GM20431 (cell line): ENCODE results near the gene LRRC4C.

Source experiments
- in situ Hi-C: fragments of 300-500 bp; cut with MseI, MboI; formaldehyde crosslinking; loops from one replicate; pipeline ENCODE4 v1.15.0; 2020; ENCODE audit warnings: low sequenced_read_pairs; ENCODE audit not compliant: unreplicated experiment

LRRC4C gene

DNA sequence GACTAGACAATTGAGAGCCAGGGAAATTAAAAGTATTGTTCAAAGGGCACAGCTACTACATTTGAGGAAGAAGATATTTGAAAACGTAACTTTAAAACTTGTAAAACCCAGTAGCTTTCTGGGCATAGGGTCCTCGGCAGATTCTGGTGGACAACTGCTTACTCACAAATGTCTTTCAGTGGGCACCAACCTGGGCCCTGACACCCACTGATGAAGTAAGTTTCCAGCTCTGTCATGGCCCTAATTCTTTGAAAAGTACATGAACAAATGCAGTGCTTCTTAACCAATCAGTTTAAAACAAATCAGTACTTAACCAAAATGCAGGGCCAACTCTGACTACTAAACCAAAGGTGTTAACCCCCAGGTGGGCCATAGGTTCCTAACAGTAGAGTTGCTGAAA lies 1170.1 kb downstream of the LRRC4C start:
- in situ Hi-C loops = no loop called here

DNA sequence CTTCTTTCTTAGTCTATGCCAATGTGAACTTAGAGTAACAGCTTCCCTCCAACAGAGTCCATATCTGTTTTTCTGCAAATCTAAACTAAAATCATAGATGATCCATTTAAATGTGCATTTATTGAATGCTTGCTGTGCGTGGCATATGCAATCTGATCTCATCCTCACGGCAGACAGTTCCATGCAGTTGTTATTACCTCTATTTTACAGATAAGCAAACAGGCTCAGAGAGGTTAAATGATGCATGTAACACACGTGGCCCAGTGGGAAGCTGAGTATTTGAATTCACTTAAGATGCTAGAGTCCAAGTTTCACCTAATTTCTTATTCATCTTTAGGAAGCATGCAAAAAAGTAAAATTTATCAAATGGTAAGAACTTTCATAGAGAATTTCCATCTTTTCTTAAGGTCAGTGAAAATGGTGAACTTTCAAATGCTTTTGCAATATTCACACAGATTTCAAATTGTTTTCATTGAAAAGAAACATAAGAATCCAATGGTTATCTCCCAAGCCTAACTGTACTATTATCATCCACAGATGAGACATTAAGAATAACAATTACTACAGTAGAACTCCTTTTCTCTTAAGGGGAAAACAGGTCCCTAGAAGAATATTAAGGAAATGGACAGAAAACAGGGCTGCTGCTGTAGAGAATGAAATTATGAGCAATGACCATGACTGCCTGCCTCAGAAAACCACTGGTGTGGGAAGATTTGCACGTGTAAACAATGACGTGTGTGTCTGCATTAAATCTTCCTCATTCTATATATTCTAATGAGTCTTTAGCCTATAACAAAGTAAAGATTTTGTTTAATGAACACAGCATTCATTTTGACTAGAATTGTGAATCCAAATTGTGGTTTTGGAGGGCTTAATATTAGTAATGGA lies 1171.3 kb downstream of the LRRC4C start:
- in situ Hi-C loops = no loop called here

- in situ Hi-C loops = no loop called here
These were observed 1173.3 kb downstream of the LRRC4C start for GRCh38 chr11:40286137-40286536.

GRCh38 chr11:40285558-40285957 lies 1173.9 kb downstream of the LRRC4C start:
- in situ Hi-C loops = no loop called here

DNA sequence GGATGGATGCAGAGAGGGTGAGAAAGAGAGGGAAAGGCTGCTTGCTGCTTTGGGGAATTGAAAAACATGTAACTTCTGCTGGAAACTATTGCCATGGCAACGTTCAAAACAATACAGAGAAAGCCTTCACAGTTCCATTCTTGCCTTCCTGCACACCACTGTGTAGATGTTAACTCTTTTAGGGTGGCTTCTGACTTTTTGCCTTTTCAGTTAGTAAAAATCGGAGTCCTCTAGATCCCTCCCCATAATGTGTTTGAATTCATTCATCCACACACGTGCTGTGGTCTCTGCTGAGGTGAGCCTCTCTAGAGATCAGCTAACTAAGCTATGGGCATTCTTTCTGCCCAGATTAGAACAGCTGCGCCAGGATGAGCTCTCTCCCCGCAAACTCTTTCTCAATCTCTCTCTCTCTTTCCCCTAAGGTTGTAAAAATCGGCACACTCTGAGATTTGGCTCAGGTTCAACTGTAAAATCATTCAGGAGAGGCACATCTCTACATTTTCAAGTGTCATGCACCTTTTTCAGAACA lies 1178.3 kb downstream of the LRRC4C start:
- in situ Hi-C loops = no loop called here

DNA sequence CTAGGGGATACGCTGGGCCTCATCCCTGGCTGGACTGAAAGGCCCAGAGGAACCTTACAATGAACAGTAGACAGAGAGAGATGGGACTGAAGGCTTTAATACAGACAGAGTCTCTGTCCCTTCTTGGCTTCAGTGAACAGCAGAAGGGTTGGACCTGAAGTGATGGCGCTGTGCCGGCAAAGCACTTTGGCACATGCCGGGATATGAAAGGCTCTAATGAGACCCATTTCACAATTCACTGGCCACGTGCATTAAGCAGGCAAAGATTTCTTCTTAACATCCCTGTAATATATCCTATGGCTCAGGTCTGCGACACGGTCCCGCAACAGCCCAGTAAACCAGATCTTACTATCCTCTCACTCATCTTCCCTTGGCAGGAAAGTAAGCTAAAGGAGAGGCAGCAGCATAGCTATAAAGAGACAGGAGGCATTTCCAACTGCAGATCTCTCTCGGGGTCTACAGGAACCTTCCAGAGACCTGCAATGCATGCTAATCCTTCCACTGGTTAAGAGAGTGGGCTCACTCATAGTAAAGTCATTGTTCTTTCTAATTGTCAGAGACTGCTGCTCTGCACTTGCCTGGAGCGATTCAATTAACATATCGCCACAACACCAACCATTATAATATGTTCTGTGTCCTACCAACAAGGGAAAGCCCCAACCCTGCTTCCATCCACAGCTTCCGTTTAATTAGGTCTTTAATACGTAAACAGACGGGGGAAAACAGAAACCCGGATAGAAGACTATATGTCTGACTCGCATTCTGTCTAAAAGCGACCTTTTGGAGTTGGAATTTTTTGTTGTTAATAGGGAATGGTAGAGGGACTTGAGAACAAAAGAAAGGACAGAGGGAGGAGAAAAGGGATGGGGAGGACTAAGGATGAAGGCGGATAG lies 1179.0 kb downstream of the LRRC4C start:
- in situ Hi-C loops = no loop called here

DNA sequence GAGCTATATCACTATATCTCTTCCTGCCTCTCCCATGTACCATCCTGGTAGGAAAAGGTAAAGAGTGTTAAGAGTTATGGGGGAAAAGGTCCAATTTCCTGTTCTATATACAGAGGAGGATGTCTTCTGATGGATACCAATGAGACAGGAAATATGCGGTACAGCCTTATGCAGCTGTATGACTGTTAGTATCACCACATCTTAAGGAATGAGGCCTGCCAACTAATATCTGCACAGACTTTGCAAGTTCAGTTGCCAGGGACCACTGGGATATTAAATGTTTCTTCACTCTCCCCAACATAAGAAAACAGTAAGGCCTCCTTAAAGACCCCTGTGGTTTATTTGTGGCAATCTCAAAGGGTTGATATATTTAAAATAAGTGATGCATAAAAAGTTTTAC lies 1182.5 kb downstream of the LRRC4C start:
- in situ Hi-C loops = no loop called here

- in situ Hi-C loops = no loop called here
These were observed 1185.4 kb downstream of the LRRC4C start for GRCh38 chr11:40274017-40274416.

DNA sequence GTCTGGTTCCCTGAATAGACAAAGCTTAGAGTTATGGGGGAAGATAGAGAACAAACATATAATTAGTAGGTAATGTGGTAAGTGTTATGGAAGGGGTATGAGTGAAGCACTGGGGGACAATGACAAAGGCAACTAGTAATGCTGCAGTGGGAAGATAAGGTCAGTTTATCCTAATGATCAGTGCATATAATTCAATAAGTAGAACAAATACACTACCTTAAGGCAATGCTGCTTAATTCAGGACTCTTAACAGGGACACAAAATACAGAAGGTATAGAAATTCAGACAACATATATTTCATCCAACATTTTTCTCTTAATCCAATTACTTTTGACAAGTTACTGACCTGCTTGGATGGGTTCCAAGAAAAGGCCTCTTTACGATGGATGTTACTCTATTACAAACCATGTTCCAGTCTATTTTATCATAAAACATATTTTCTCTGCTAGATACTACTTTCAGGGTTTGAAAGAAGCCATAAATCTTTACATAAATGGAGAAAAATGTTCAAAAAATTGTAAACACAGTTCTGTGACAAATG lies 1186.2 kb downstream of the LRRC4C start:
- in situ Hi-C loops = no loop called here

DNA sequence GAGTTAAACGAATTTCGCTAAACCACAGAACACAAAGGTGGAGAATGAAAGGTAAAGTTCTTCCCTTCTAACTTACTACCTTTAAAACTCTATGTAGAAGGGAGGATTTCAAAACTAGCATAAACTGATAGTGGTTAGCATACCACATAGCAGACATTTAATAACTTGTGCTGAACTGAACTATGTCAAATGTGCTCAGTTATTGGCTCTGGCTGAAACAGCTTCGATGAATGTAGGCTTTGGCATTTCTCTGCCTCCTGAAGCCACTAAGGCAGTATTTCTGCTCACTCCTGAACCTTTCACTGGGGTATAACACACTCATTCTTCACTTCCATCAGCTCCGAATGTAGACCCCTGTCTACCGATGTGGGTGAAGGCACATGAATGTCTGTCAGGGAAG lies 1188.1 kb downstream of the LRRC4C start:
- in situ Hi-C loops = no loop called here

- in situ Hi-C loops = no loop called here
These were observed 1189.6 kb downstream of the LRRC4C start for GRCh38 chr11:40269865-40270264.

- in situ Hi-C loops = no loop called here
These were observed 1190.9 kb downstream of the LRRC4C start for GRCh38 chr11:40268551-40268950.

- in situ Hi-C loops = no loop called here
These were observed 1204.0 kb downstream of the LRRC4C start for GRCh38 chr11:40255457-40255856.

DNA sequence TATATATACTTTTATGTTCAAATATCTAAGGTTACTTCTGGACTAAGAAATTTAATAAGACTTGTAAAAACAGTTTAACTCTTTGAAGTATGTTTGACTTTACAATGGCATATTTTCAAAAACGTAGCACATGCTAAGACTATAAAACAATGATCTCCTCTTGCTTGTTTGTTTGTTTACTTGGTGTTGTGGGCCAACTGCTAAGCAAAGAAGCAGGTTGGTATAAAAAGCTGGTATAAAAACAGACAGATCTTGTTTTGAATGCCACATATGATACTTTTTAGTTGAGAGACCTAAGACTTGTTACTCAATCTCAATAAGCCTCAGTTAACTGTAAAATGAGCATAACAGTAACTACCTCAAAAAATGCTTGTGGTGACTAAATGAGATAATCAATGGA lies 1206.3 kb downstream of the LRRC4C start:
- in situ Hi-C loops = no loop called here

GRCh38 chr11:40252236-40252635 lies 1207.2 kb downstream of the LRRC4C start:
- in situ Hi-C loops = no loop called here

DNA sequence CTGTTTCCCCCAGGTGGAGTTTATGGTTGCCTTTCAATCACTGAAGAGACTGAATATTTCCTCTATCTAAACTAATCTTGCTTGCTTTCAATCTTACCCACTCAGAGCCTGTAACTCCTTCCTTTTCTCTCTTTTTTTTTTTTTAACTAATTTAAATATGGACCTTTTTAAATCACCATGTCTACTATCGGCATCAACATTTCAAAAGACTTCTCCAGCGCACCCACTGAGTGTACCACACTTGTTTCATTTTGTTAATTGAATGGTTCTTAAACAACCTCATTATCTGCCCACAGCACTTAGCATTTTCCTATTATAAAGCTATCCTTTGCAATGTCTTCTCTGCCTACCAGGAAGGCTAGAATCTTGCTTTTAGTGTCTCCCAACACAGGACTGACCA lies 1212.5 kb downstream of the LRRC4C start:
- in situ Hi-C loops = no loop called here

- in situ Hi-C loops = no loop called here
These were observed 1217.9 kb downstream of the LRRC4C start for GRCh38 chr11:40241524-40242051.

DNA sequence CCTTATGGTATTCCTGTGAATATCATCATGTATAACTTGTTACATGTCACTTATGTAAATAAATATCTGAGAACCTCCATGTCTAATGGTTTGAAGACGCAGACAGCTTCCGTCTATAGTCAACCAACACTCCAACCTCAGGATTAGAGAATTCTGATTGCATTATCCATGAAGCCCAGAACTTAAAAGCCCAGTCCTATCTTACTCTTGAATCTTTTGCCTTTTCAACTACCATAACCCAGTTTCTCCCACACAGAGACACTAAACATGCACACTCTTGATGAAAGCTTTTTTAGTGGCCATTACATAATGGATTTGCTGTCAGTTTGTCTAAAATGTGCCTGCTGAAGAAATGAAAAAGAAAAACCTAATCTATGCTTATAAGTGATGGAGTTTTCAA lies 1219.2 kb downstream of the LRRC4C start:
- in situ Hi-C loops = no loop called here

DNA sequence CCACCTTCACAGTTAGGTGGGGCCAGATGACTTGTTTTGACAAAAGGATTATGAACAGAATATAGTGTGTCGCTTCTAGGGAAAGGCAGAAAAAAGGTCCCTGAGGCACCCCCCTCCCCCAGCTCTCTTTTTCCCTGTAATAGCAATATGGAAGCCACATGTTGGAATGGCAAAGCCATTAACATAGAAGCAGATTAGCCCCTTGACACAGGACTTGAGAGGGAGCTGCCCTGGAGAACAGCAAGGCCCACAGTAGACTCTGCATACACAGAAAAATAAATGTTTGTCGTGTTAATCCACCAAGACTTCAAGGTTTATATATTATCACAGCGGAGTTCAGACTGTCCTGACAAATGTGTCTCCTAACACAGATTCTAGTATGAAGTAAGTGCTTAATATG lies 1222.9 kb downstream of the LRRC4C start:
- in situ Hi-C loops = no loop called here

- in situ Hi-C loops = no loop called here
These were observed 1223.6 kb downstream of the LRRC4C start for GRCh38 chr11:40235841-40236240.
